Measurements from ENCODE around the gene OR1I1. TPM values are rescaled to one million over a fixed set of nuclear protein-coding genes. Genes with fewer than 3 reads are reported as not detected.

The OR1I1 gene
- polyA plus RNA-seq, 3 donors, result not detected

GRCh38 chr19:15072930-15073647 is 8.9 kb upstream of the OR1I1 start:
- Mint-ChIP-seq H3K9me3 (peaks cover 0 to 2% (median 0%) of the 10 kb centered on the region in 7 donors), H3K4me1 (no peaks in the 10 kb centered on the region), H3K27ac (no peak overlapping the region), H3K4me3 (no peak overlapping the region), H3K27me3 (ENCODE audit: low read depth in 3 of 3) (peaks cover 0 to 16% (median 0%) of the 10 kb centered on the region in 3 donors), H3K36me3 (no peaks in the 10 kb centered on the region)
- H3K9ac ChIP-seq (ENCODE audit: insufficient read depth, low read length, poor library complexity, severe bottlenecking), result no peak overlapping the region
- H3K4me1 ChIP-seq (ENCODE audit: control insufficient read depth in 1 of 2, insufficient read depth in 2 of 2, low read length in 2 of 2), result no peaks in the 10 kb centered on the region
- H3K9me3 ChIP-seq (replicated peaks in 1 of 2; ENCODE audit: control insufficient read depth in 1 of 2, insufficient read depth in 1 of 2, low read length in 2 of 2), result no peaks in the 10 kb centered on the region
- H3K4me2 ChIP-seq (replicated peaks; ENCODE audit: extremely low read depth, low read length, poor library complexity, severe bottlenecking), result no peak overlapping the region
- intact Hi-C loops (cut with micrococcal nuclease), result no loop called here
- DNase-seq, result no peak
- H3K36me3 ChIP-seq (replicated peaks in 1 of 2; ENCODE audit: control insufficient read depth in 1 of 2, insufficient read depth in 2 of 2, low read length in 2 of 2), result no peaks in the 10 kb centered on the region
- H3K79me2 ChIP-seq (ENCODE audit: insufficient read depth, low read length), result no peaks in the 10 kb centered on the region
- H3K4me3 ChIP-seq (replicated peaks in 1 of 3; ENCODE audit: low read depth in 2 of 3, low read length in 3 of 3), result no peak overlapping the region
- TF ChIP-seq CTCF (IDR thresholded peaks at IDR 0.05), result no peak
- no peak overlapping the region for H3K27ac ChIP-seq (ENCODE audit: low read depth in 1 of 2, low read length in 2 of 2)
- H4K20me1 ChIP-seq (ENCODE audit: insufficient read depth, low read length), result no peaks in the 10 kb centered on the region
- H3K27me3 ChIP-seq (ENCODE audit: control insufficient read depth in 2 of 2, insufficient read depth in 2 of 2, low read length in 2 of 2), result peaks cover 0 to 3% of the 10 kb centered on the region in 2 donors
- no peak overlapping the region for H2AFZ ChIP-seq (ENCODE audit: insufficient read depth, low read depth, low read length, poor library complexity, severe bottlenecking)
- WGBS (ENCODE audit: insufficient coverage), result 86% methylated on average over 18 of the region's 23 CpGs

- DNase-seq, result no peak
- no peaks in the 10 kb centered on the region for H4K20me1 ChIP-seq (ENCODE audit: insufficient read depth, low read length)
- no peak for TF ChIP-seq CTCF (IDR thresholded peaks at IDR 0.05)
- intact Hi-C loops (cut with micrococcal nuclease), result no loop called here
- no peaks in the 10 kb centered on the region for H3K4me1 ChIP-seq (ENCODE audit: control insufficient read depth in 1 of 2, insufficient read depth in 2 of 2, low read length in 2 of 2)
- Mint-ChIP-seq H3K36me3 (no peaks in the 10 kb centered on the region), H3K27me3 (ENCODE audit: low read depth in 3 of 3) (peaks cover 0 to 18% (median 3%) of the 10 kb centered on the region in 3 donors), H3K9me3 (peaks cover 0 to 2% (median 0%) of the 10 kb centered on the region in 7 donors), H3K27ac (no peak overlapping the region), H3K4me1 (no peaks in the 10 kb centered on the region), H3K4me3 (no peak overlapping the region)
- H3K4me2 ChIP-seq (replicated peaks; ENCODE audit: extremely low read depth, low read length, poor library complexity, severe bottlenecking), result no peak overlapping the region
- no peak overlapping the region for H2AFZ ChIP-seq (ENCODE audit: insufficient read depth, low read depth, low read length, poor library complexity, severe bottlenecking)
- no peak overlapping the region for H3K4me3 ChIP-seq (replicated peaks in 1 of 3; ENCODE audit: low read depth in 2 of 3, low read length in 3 of 3)
- WGBS (ENCODE audit: insufficient coverage), result 100% methylated on average over 1 of the region's 2 CpGs
- H3K79me2 ChIP-seq (ENCODE audit: insufficient read depth, low read length), result no peaks in the 10 kb centered on the region
- no peaks in the 10 kb centered on the region for H3K36me3 ChIP-seq (replicated peaks in 1 of 2; ENCODE audit: control insufficient read depth in 1 of 2, insufficient read depth in 2 of 2, low read length in 2 of 2)
- no peak overlapping the region for H3K9ac ChIP-seq (ENCODE audit: insufficient read depth, low read length, poor library complexity, severe bottlenecking)
- H3K9me3 ChIP-seq (replicated peaks in 1 of 2; ENCODE audit: control insufficient read depth in 1 of 2, insufficient read depth in 1 of 2, low read length in 2 of 2), result no peaks in the 10 kb centered on the region
- H3K27ac ChIP-seq (ENCODE audit: low read depth in 1 of 2, low read length in 2 of 2), result no peak overlapping the region
- H3K27me3 ChIP-seq (ENCODE audit: control insufficient read depth in 2 of 2, insufficient read depth in 2 of 2, low read length in 2 of 2), result no peaks in the 10 kb centered on the region
Measured at GRCh38 chr19:15074371-15074770, 7.6 kb upstream of the OR1I1 start.

Data from CD14-positive monocyte (primary cell).